ENCODE results near the gene CFAP298.
"Not testable (repeated sequence)": the region's sequence is repeated elsewhere in the genome, so short reads cannot be mapped to it uniquely, and the experiment has no call there.

The CFAP298 gene

DNA sequence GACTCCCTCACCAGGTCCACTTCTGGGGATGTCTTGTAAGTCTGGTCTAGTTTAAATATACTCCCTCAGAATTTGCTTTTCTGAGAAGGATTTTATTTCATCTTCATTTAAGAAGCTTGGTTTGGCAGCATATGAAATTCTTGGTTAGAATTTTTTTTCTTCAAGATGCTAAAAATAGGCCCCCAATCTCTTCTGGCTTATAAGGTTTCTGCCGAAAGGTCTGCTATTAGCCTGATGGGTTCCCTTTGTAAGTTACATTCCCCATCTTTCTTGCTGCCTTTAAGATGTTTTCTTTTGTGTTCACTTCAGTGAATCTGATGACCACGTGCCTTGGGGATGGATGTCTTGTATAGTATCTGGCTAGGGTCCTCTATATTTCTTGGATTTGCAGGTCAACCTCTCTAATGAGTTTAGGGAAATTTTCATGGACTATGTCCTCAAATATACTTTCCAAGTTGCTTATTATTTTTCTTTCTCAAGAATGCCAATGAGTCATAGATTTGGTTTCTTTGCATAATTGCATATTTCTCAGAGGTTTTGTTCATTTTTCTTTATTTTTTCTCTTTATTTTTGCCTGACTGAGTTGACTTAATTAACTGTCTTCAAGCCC, 46.2 kb downstream of the CFAP298 start:
- DNase-seq = no peak

DNA sequence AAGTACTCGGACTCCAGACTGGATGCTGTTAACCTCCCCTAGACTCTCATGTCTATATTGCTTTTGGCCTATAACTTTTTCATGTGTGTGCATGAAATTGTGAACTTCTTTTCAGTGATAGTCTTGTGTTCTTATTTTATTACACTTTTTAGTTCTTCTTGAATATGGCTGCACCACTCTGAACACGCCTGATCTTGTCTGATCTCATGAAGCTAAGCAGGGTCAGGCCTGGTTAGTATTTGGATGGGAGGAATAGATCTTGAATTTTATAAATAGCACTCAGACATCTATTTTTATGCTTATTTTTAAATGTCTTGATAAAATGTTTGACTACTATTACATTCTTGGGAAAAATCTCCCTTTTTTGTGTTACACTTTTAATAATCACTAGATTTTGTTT, 49.3 kb downstream of the CFAP298 start:
- DNase-seq = no peak

DNA sequence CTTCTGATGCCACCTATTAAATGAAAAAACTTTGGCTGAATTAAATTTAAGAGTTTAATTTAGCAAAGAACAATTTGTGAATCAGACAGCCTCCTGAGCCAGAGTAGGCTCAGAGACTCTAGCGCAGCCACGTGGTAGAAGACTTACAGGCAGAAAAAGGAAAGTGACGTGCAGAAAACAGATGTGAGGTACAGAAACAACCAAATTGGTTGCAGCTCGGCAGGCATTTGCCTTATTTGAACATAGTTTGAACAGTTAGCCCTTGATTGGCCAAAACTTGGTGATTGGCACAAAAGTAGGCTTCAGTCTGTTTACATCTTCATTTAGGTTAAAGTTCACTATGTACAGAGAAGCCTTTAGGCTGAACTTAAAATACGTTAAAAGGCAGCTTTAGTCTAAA, 49.8 kb downstream of the CFAP298 start:
- DNase-seq = no peak

DNA sequence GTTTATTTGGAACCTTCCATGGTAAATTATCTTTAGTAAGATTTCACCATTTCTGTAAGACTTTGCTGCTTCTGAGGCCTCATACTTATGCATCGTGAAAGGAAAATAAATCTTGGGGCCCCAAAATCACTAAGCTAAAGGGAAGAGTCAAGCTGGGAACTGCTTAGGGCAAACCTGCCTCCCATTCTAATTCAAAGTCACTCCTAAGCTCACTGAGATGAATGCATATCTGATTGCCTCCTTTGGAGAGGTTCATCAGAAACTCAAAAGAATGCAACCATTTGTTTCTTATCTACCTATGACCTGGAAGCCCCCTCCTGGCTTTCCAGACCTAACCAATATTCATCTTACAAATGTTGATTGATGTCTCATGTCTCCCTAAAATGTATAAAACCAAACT, 50.7 kb downstream of the CFAP298 start:
- not testable (repeated sequence) for DNase-seq

DNA sequence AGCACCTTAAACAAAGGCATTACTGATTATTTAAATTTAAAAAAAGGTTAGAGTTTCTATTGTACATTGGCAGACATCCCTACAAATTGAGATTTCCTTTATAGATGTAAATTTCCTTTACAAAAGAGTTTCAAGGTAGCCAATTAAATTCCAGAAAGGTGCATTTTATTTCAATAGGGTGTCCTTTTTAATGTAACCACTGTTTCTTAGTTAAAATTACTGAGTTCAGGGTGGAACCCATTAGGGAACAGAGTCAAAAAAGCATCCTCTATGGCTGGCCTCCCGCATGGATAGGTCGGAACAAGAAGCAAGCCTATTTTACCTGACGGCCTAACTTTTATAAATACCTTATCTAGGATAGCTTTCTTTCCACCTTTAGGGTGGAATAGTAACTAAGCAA, 51.3 kb downstream of the CFAP298 start:
- DNase-seq = no peak

DNA sequence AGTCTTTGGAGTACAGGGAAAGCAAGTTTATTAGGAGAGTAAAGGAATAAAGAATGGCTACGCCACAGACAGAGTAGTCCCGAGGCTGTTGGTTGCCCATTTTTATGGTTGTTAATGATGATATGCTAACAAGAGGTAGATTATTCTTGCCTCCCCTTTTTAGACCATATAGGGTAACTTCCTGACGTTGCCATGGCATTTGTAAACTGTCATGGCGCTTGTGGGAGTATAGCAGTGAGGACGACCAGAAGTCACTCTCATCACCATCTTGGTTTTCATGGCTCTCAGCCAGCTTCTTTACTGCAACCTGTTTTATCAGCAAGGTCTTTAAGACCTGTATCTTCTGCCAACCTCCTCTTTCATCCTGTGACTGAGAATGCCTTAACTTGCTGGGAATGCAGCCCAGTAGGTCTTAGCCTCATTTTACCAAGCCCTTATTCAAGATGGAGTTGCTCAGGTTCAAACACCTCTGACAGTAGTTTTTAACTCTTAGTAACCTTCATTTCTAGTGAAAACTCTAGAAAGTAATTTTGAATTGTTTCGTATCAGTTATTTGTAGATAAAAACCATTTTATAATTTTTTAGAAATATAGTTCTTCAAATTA, 53.1 kb downstream of the CFAP298 start:
- DNase-seq = no peak

DNA sequence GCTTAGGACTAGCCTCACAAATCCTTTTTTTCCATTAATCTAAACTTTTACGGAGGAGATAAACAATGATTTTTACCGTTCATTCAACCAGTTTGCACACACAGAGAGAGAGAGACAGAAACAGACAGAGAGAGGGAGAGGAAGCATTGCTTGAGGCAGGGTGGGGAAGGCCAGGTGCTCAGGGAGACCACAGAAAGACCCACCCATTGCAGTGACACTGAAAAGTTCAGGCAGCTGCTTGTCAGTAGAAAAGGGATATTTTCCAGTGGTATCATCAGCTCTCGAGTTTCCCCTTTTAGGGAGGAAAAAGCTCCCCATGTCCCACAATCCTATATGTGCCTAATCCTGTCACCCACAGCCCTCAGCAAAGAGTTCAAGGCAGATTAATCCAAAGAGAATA, 54.1 kb downstream of the CFAP298 start:
- no peak for DNase-seq

DNA sequence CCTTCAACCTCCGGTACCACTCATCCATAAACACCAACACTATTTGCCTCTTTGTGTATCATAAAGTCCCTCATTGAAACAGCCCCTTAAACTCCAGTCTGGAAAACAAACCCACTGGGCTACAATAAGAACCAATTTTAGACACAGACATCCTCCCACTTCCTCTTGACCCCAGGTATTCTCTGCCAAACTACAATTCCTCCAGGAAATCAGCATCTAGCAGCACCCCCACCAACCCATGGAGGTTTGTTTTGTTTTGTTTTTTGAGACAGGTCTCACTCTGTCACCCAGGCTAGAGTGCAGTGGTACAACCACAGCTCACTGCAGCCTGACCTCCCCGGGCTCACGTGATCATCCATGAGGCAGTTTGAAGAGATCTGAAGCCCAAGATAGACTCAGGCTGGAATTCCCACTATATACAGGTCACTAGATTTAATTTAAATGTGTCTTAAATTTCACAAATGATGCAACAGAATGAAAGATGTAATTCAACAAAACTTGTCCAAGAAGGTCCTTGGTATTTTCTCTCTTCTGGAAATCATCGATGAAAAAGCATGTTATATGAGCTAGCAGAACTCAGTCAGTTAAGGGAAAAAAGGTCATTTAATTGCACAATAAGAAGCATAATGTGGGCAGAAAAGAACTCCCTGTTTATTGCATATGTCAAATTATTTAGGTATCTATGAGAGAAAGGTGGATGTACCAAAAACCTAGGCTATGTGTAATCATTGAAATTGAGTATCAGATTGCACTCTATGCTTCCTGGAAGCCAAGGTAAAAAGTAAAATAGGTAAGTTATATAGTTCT, 57.1 kb downstream of the CFAP298 start:
- DNase-seq = no peak

DNA sequence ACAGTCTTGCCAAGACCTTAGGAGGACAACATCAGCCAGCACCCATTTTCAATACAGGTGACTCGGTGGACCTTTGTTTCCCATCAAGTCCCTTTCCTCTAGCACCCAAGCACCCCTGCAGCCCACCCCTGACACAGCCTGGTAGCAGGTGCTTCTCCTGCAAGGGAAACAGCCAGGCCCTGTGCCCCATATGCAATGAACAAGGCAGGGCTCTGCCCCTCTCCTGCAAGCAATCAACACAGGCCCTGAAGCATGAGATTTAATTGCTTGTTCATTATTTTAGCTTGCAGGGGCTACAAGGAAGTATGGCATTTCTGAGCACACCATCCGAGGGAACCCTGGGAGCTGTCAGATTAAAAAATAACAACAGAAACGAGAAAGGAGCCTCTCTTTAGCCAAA, 62.3 kb downstream of the CFAP298 start:
- DNase-seq = no peak

DNA sequence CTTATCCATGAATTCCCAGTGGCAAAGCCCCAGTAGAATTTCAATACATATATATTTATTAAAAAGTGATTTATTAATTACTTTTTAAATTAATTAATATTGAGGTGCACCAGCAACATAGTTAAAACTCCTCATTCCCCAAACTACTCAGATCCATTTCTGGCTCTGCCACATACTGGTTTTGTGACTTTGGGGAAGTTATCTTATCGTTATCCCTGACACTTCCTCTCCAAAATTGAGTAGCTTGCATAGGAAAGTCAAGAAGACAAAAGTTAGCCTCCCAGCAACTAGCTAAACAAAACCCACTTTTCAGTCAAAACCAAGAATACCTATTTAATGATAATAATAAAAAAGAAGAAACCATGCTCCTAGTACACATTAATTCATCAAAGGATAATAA, 62.7 kb downstream of the CFAP298 start:
- DNase-seq = no peak

All from NCI-H1048 (cell line).